HEK293 (cell line): ENCODE measurements around the gene NEB.

Experiments
- CTCF ChIA-PET: fragments of 350-600 bp; formaldehyde crosslinking; extraction: SDS; loops from one replicate; lab custom pipeline; 2021; ENCODE audit warnings: antibody characterized with exemption; lab: Yijun Ruan, JAX
- POLR2A ChIA-PET: fragments of 300-600 bp; formaldehyde crosslinking; extraction: SDS; loops from one replicate; lab custom pipeline; 2020; ENCODE audit warnings: antibody characterized with exemption, inconsistent platforms; lab: Yijun Ruan, JAX
- H3K27ac ChIP-seq: fragments of 200-500 bp; sonication (Bioruptor generic); 2 replicates; pipeline ENCODE4 v1.5.1; 2014; ENCODE audit warnings: low read depth, low read length, control low read depth, inconsistent platforms; ENCODE audit errors: extremely low read depth
- H3K36me3 ChIP-seq, 2 experiments: fragments of 200-500 bp in 1 of 2; sonication (Bioruptor generic) in 1 of 2; 1 replicate in 1 of 2; 2 replicates in 1 of 2; pipeline ENCODE4 v1.5.1; 2014 to 2017; ENCODE audit warnings: inconsistent platforms in 2 of 2, low read length in 2 of 2; ENCODE audit not compliant: control insufficient read depth in 2 of 2, insufficient read depth in 1 of 2
- H3K4me1 ChIP-seq: fragments of 200-500 bp; sonication (Bioruptor generic); 2 replicates; pipeline ENCODE4 v1.5.1; 2014; ENCODE audit warnings: mild to moderate bottlenecking, low read length, inconsistent platforms; ENCODE audit not compliant: control insufficient read depth, insufficient read depth
- H3K4me3 ChIP-seq: 2 replicates; pipeline ENCODE4 v1.5.1; 2011; ENCODE audit warnings: low read depth, mild to moderate bottlenecking, control low read depth, low read length, moderate library complexity
- H3K9me3 ChIP-seq: fragments of 200-500 bp; sonication (Bioruptor generic); 2 replicates; pipeline ENCODE4 v1.5.1; 2014; ENCODE audit warnings: low read depth, low read length, inconsistent platforms; ENCODE audit not compliant: control insufficient read depth, insufficient read depth
- GLIS1 ChIP-seq: fragments of 450-650 bp; formaldehyde crosslinking; IDR thresholded peaks from 2 replicates; pipeline ENCODE4 v1.5.1; 2016; ENCODE audit warnings: missing biosample characterization, missing genetic modification characterization
- GLIS2 ChIP-seq: fragments of 450-650 bp; formaldehyde crosslinking; IDR thresholded peaks from 2 replicates; pipeline ENCODE4 v1.5.1; 2016; ENCODE audit warnings: missing biosample characterization, missing genetic modification characterization
- HIC1 ChIP-seq: fragments of 450-650 bp; formaldehyde crosslinking; IDR thresholded peaks from 2 replicates; pipeline ENCODE4 v1.5.1; 2016; ENCODE audit warnings: missing biosample characterization, missing genetic modification characterization
- OVOL3 ChIP-seq: fragments of 450-650 bp; formaldehyde crosslinking; IDR thresholded peaks from 2 replicates; pipeline ENCODE4 v1.5.1; 2016; ENCODE audit warnings: missing biosample characterization, missing genetic modification characterization
- SCRT2 ChIP-seq: fragments of 450-650 bp; formaldehyde crosslinking; IDR thresholded peaks from 2 replicates; pipeline ENCODE4 v1.5.1; 2016; ENCODE audit warnings: missing biosample characterization, missing genetic modification characterization
- ZBTB1 ChIP-seq: fragments of 450-650 bp; formaldehyde crosslinking; IDR thresholded peaks from 2 replicates; pipeline ENCODE4 v1.5.1; 2016; ENCODE audit warnings: missing biosample characterization, missing genetic modification characterization
- ZBTB17 ChIP-seq: fragments of 450-650 bp; formaldehyde crosslinking; IDR thresholded peaks from 2 replicates; pipeline ENCODE4 v1.5.1; 2016; ENCODE audit warnings: missing biosample characterization, missing genetic modification characterization
- ZBTB20 ChIP-seq: fragments of 450-650 bp; formaldehyde crosslinking; IDR thresholded peaks from 2 replicates; pipeline ENCODE4 v1.5.1; 2016; ENCODE audit warnings: missing biosample characterization, missing genetic modification characterization
- ZFP3 ChIP-seq: fragments of 450-650 bp; formaldehyde crosslinking; IDR thresholded peaks from 2 replicates; pipeline ENCODE4 v1.5.1; 2016; ENCODE audit warnings: low read depth, missing biosample characterization, missing genetic modification characterization
- ZNF121 ChIP-seq: fragments of 450-650 bp; formaldehyde crosslinking; IDR thresholded peaks from 2 replicates; pipeline ENCODE4 v1.5.1; 2016; ENCODE audit warnings: missing biosample characterization, missing genetic modification characterization
- ZNF175 ChIP-seq: fragments of 450-650 bp; formaldehyde crosslinking; IDR thresholded peaks from 2 replicates; pipeline ENCODE4 v1.5.1; 2016; ENCODE audit warnings: missing biosample characterization, missing genetic modification characterization
- ZNF423 ChIP-seq: fragments of 450-650 bp; formaldehyde crosslinking; IDR thresholded peaks from 2 replicates; pipeline ENCODE4 v1.5.1; 2016; ENCODE audit warnings: missing biosample characterization, missing genetic modification characterization
- ZNF48 ChIP-seq: fragments of 450-650 bp; formaldehyde crosslinking; IDR thresholded peaks from 2 replicates; pipeline ENCODE4 v1.5.1; 2016; ENCODE audit warnings: missing biosample characterization, missing genetic modification characterization
- ZNF510 ChIP-seq: fragments of 450-650 bp; formaldehyde crosslinking; IDR thresholded peaks from 2 replicates; pipeline ENCODE4 v1.5.1; 2018; ENCODE audit warnings: mild to moderate bottlenecking, missing genetic modification characterization, missing biosample characterization; ENCODE audit not compliant: insufficient replicate concordance
- ZNF596 ChIP-seq: fragments of 450-650 bp; IDR thresholded peaks from 2 replicates; pipeline ENCODE4 v1.5.0; 2018; ENCODE audit warnings: missing biosample characterization, mild to moderate bottlenecking, missing genetic modification characterization, moderate library complexity
- ZNF623 ChIP-seq: fragments of 450-650 bp; formaldehyde crosslinking; IDR thresholded peaks from 2 replicates; pipeline ENCODE4 v1.5.1; 2016; ENCODE audit warnings: missing biosample characterization, missing genetic modification characterization
- ZNF624 ChIP-seq: fragments of 450-650 bp; formaldehyde crosslinking; IDR thresholded peaks from 2 replicates; pipeline ENCODE4 v1.5.1; 2017; ENCODE audit warnings: missing biosample characterization, missing genetic modification characterization
- ZNF670 ChIP-seq: fragments of 450-650 bp; formaldehyde crosslinking; IDR thresholded peaks from 2 replicates; pipeline ENCODE4 v1.5.1; 2016; ENCODE audit warnings: missing biosample characterization, missing genetic modification characterization, low read depth
- ZNF704 ChIP-seq: fragments of 450-650 bp; formaldehyde crosslinking; IDR thresholded peaks from 2 replicates; pipeline ENCODE4 v1.5.1; 2016; ENCODE audit warnings: missing biosample characterization, missing genetic modification characterization
- ZNF776 ChIP-seq: fragments of 450-650 bp; formaldehyde crosslinking; IDR thresholded peaks from 2 replicates; pipeline ENCODE4 v1.5.0; 2017; ENCODE audit warnings: missing biosample characterization, missing genetic modification characterization, borderline replicate concordance
- ZSCAN23 ChIP-seq: fragments of 450-650 bp; formaldehyde crosslinking; IDR thresholded peaks from 2 replicates; pipeline ENCODE4 v1.5.1; 2016; ENCODE audit warnings: missing biosample characterization, missing genetic modification characterization
- TF ChIP-seq, protein P1 (sequence below): fragments of 450-650 bp; formaldehyde crosslinking; IDR thresholded peaks from 2 replicates; pipeline ENCODE4 v1.5.1; 2016; ENCODE audit warnings: missing biosample characterization, missing genetic modification characterization, borderline replicate concordance
- TF ChIP-seq, protein P2 (sequence below): fragments of 450-650 bp; formaldehyde crosslinking; IDR thresholded peaks from 2 replicates; pipeline ENCODE4 v1.5.1; 2016; ENCODE audit warnings: missing biosample characterization, missing genetic modification characterization

NEB gene

DNA sequence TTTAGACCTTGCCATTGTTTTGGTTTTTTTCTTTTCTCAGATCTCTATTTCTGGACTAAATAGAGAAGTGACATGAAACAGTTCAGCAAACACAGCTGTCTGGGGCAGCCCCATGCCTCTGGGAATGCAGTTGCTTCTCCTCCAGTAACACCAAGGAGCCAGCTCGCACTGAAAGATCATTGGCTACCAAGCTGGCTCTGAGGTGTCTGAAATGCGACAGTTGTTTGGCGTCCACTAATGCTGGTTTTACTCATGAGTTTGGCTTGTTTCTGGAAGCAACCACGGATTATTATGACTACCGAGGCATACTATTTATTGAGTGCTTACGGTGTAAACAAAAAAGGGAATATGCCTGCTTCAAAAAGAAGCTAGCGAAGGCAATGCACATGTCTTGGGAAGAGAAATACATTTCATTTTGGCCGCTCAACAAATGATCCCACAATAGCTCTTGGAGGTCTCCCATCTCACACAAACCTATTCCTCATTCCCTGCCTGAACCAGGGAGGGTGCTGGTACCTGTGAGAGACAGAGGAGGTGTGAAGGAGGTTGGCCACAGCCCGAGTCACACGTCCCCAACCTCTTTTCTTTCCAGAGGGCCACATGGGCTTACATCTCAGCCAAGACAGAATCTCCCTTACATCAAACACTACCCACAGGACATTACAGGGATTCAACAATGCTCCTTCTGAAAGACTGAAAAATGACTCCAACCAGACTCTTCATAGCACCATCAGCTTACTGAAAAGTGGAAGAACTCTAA is 37.5 kb upstream of the NEB start (continued):
- TF ChIP-seq, protein P1, sequence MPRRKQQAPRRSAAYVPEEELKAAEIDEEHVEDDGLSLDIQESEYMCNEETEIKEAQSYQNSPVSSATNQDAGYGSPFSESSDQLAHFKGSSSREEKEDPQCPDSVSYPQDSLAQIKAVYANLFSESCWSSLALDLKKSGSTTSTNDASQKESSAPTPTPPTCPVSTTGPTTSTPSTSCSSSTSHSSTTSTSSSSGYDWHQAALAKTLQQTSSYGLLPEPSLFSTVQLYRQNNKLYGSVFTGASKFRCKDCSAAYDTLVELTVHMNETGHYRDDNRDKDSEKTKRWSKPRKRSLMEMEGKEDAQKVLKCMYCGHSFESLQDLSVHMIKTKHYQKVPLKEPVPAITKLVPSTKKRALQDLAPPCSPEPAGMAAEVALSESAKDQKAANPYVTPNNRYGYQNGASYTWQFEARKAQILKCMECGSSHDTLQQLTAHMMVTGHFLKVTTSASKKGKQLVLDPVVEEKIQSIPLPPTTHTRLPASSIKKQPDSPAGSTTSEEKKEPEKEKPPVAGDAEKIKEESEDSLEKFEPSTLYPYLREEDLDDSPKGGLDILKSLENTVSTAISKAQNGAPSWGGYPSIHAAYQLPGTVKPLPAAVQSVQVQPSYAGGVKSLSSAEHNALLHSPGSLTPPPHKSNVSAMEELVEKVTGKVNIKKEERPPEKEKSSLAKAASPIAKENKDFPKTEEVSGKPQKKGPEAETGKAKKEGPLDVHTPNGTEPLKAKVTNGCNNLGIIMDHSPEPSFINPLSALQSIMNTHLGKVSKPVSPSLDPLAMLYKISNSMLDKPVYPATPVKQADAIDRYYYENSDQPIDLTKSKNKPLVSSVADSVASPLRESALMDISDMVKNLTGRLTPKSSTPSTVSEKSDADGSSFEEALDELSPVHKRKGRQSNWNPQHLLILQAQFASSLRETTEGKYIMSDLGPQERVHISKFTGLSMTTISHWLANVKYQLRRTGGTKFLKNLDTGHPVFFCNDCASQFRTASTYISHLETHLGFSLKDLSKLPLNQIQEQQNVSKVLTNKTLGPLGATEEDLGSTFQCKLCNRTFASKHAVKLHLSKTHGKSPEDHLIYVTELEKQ (tag by site-specific recombination): no peak
- TF ChIP-seq ZNF175 (tag by site-specific recombination): no peak
- no peak for TF ChIP-seq ZNF624 (tag by site-specific recombination)
- no peak for TF ChIP-seq ZNF510 (tag by site-specific recombination)
- TF ChIP-seq OVOL3 (tag by site-specific recombination): no peak
- TF ChIP-seq ZNF776 (tag by site-specific recombination): no peak
- TF ChIP-seq ZNF670 (tag by site-specific recombination): no peak
- TF ChIP-seq ZBTB1: no peak
- TF ChIP-seq ZNF121 (tag by site-specific recombination): no peak
- TF ChIP-seq HIC1: no peak

GRCh38 chr2:151770995-151771394 is 36.7 kb upstream of the NEB start:
- POLR2A ChIA-PET: no interaction called here
- no peaks in the 10 kb centered on the region for H3K9me3 ChIP-seq
- H3K27ac ChIP-seq: no peak overlapping the region
- H3K36me3 ChIP-seq: peaks cover 0 to 4% of the 10 kb centered on the region in 2 experiments; a peak in 1 of 3 replicates
- H3K4me1 ChIP-seq: peaks cover 8% of the 10 kb centered on the region; the same call in 1 of the 2 replicates
- TF ChIP-seq ZBTB17 (tag by site-specific recombination) (no peak), ZBTB20 (tag by site-specific recombination) (no peak), SCRT2 (tag by site-specific recombination) (no peak), ZNF704 (tag by site-specific recombination) (no peak), ZFP3 (tag by site-specific recombination) (no peak), ZNF423 (tag by site-specific recombination) (no peak), ZNF48 (tag by site-specific recombination) (no peak), ZSCAN23 (tag by site-specific recombination) (no peak), ZNF623 (tag by site-specific recombination) (no peak), GLIS1 (tag by site-specific recombination) (no peak), ZNF596 (no peak), GLIS2 (tag by site-specific recombination) (no peak)
- TF ChIP-seq, protein P2, sequence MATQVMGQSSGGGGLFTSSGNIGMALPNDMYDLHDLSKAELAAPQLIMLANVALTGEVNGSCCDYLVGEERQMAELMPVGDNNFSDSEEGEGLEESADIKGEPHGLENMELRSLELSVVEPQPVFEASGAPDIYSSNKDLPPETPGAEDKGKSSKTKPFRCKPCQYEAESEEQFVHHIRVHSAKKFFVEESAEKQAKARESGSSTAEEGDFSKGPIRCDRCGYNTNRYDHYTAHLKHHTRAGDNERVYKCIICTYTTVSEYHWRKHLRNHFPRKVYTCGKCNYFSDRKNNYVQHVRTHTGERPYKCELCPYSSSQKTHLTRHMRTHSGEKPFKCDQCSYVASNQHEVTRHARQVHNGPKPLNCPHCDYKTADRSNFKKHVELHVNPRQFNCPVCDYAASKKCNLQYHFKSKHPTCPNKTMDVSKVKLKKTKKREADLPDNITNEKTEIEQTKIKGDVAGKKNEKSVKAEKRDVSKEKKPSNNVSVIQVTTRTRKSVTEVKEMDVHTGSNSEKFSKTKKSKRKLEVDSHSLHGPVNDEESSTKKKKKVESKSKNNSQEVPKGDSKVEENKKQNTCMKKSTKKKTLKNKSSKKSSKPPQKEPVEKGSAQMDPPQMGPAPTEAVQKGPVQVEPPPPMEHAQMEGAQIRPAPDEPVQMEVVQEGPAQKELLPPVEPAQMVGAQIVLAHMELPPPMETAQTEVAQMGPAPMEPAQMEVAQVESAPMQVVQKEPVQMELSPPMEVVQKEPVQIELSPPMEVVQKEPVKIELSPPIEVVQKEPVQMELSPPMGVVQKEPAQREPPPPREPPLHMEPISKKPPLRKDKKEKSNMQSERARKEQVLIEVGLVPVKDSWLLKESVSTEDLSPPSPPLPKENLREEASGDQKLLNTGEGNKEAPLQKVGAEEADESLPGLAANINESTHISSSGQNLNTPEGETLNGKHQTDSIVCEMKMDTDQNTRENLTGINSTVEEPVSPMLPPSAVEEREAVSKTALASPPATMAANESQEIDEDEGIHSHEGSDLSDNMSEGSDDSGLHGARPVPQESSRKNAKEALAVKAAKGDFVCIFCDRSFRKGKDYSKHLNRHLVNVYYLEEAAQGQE: no peak
- TF ChIP-seq, all 188 proteins: peak for 0
- CTCF ChIA-PET: no interaction called here
- no peak overlapping the region for H3K4me3 ChIP-seq
